ENCODE measurements around the gene RNF212B.
"Not testable (repeated sequence)": the region's sequence is repeated elsewhere in the genome, so short reads cannot be mapped to it uniquely, and the experiment has no call there.

Gene RNF212B, protein sequence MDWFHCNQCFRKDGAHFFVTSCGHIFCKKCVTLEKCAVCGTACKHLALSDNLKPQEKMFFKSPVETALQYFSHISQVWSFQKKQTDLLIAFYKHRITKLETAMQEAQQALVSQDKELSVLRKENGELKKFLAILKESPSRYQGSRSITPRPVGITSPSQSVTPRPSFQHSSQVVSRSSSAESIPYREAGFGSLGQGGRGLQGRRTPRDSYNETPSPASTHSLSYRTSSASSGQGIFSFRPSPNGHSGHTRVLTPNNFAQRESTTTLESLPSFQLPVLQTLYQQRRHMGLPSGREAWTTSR

DNA sequence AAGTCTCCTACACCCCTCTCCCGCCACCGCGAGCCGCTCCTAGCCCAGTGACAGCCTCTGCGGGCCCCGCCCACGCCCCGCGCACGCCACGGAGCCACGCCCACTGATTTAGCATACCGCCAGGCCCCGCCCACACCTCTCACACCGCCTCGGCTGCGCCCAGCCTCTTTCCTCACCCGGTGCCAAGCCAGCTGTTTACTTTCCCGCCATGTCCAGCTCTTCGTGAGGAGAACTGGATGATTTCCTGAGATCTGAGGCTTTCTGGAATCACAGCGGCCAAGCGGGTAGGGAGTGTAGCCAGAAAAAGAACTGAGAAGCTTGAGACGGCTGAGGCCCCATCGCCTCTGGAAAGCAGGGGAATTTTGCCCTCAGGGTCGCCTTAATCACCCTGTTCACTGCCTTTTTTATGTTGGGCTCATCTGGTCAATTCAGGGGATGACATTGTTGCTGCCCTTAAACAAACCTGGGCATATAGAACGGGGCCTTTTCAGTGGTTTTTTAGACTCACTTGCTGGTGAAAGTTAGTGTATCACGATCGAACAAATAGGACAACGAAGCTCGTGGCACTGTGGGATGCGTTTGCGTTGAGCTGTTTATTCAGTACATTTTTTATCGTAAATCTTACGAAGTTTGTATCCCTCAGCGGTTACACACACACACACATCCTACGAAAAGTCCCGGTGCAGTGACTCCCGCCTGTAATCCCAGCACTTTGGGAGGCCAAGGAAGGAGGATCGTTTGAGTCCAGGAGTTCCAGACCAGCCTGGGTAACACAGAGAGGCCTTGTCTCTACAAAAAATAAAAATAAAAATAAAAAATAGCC lies at the start of gene RNF212B:
Gene RNF212B, plus strand, starts transcription at position 165 of the 823 bp plus-strand sequence. CDS start 2,410 bp downstream, outside the sequence.
- DNase-seq, result peak; percentile 69 to 76

DNA sequence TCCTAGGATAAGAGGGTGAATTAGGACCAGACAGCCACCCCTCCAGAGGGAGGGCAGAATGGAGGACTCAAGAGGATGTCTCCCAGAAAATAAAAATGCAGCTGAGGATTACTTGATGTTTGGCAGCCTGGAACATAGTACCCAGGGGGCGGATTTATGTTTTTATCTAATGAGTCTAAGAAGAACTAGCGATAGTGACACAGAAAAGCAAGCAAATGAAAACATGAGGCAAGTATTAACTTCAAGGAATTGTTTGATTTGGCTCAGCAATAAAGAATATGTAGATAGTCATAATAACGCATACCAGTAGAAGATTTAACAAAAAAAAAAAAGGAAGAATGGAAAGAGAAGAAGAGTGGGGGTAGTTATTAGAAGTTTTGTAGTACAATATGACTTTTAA lies 44.3 kb upstream of the RNF212B start:
- DNase-seq, result no peak

DNA sequence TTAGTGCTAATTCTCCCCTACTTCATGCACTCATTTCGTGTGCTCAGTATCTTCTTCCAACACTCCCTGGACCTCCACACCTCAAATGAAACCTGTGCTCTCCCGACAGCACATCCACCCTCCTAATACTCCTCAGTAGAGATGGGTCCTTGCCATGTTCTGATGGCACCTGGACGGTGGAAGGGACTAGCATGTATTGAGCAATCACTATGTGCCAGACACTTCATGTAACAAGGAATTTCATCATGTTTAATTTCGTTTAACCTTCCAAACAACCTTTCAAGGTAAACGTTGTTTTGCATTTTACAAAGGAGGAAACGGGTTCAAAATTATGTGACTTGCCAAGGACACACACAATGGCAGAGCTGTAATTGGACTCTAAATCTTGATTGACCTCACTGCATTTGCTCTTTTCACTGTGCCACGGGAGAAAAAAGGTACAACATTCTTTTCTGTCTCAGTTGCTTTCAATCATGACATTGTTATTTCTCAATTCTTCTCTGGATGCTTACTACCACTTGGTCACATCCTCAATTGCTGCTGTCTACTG lies 42.1 kb upstream of the RNF212B start:
- no peak for DNase-seq

DNA sequence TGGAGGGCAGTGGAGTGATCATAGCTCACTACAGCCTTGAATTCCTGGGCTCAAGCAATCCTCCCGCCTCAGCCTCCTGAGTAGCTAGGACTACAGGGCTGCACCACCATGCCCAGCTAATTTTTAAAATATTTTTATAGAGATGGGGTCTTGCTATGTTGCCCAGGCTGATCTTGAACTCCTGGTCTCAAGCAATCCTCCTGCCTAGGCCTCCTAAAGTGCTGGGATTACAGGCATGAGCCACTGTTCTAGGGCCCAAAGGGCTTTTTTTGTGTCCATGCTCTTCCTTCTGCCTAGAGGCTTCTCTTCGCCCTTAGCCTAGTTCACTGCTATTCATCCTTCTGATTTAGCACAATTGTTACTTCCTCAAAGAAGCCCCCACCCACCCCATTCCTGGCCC lies 41.2 kb upstream of the RNF212B start:
- DNase-seq, result not testable (repeated sequence)

DNA sequence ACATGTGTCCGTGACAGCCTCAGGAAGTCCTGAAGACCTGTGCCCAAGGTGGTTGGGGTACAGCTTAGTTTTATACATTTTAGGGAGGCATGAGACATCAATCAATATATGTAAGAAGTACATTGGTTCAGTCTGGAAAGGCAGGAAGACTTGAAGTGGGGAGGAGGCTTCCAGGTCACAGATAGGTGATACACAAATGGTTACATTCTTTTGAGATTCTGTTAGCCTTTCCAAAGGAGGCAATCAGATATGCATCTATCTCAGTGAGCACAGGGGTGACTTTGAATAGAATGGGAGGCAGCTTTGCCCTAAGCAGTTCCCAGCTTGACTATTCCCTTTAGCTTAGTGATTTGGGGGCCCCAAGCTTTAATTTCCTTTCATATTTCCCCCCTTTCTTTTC lies 38.6 kb upstream of the RNF212B start:
- DNase-seq, result not testable (repeated sequence)

DNA sequence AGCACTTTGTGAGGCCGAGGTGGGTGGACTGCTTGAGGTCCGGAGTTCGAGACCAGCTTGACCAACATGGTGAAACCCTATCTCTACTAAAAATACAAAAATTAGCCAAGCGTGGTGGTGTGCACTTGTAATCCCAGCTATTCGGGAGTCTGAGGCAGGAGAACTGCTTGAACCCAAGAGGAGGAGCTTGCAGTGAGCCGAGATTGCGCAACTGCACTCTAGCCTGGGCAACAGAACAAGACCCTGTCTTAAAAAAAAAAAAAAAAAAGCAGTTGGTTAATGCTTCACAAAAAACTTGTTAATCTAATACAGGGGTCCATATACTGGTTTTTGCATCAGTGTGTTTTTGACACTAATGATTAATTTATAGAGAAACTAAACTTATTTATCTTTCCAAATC lies 35.7 kb upstream of the RNF212B start:
- DNase-seq, result no peak

DNA sequence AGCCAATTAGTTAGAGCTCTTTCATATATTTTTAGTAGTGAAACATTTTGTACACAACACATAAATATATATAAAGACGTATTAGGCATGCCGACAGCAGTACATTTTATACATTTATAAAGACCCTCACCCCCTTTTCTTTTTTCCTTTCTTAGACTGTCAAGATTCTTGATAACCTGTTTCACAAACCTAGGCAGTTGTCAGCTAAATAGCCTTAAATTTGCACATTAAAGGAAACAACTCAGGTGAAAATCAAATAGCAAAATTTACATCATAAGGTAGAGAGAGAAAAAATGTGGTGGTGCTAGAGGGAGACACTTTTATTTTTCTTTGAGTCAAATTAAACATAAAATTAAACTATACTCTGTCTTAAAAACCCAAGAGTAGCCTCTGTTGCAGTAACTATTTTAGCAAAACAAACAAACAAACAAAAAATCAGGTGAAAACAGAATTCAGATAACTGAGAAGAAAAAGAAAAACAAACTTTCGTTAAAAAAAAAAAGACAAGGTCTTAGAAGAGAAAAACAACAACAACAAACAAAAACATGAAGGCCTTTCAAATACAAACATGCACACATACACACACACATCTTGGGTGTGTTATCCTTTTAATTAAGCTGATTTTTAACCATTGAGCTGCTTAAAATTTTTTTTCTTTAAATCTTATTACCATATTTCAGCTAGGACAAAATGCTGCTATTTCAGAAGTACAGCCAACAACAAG lies 31.2 kb upstream of the RNF212B start:
- DNase-seq, result no peak

DNA sequence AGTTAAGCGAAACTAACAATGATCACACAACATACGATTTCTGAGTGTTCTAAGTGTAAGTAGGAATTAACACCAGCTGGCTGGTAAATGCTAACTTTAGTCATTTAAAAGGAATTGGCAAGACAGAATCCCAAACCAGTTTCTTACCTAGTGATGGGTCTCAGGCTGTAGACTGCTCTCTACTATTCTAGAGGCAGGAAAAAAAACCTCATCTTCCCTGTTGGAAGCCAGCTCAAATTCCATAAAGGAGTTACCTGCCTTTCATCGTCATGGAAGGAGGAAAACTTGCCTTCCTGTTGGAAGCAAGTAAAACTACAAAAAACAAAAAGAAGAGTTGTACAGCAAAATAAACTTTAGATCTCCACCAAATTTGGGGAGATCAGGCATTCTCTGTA lies 30.6 kb upstream of the RNF212B start:
- DNase-seq, result no peak

DNA sequence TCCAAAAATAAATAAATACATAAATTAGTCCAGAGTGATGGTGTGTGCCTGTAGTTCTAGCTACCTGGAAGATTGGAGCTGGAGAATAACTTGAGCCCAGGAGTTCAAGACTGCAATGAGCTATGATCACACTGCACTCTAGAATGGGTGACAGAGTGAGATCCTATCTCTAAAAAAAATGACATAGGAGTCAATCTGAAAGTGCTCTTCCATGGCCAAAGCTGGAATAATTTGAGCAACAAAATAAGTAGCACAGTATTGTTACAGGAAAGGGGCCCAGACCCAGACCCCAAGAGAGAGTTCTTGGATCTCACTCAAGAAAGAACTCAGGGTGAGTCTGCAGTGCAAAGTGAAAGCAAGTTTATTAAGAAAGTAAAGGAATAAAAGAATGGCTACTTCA lies 29.4 kb upstream of the RNF212B start:
- DNase-seq, result no peak

DNA sequence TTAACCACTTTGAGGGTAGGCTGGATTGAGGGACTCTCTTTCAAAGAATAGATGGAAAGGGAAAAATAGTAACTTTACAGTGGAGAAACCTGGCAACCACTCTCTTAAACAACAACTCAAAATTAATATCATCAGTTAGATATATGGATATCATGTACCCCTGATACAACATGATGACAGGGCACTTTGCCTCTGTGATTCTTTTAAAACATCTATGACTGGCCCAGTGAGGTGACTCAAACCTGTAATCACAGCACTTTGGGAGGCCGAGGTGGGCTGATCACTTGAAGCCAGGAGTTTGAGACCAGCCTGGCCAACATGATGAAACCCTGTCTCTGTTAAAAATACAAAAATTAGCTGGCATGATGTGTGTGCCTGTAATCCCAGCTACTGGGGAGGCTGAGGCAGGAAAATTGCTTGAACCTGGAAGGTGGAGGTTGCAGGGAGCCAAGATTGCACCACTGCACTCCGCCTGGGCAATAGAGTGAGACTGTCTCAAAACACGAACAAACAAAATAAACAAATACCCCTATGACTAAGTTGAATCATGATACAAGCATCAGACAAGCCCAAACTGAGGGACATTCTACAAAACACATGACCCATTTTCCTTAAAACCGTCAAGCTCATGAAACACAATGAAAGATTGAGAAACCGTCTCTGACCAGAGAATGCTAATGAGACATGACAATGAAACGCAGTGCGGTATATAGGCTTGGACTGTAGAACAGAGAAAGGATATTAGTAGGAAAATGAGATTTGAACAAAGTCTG lies 27.9 kb upstream of the RNF212B start:
- no peak for DNase-seq

DNA sequence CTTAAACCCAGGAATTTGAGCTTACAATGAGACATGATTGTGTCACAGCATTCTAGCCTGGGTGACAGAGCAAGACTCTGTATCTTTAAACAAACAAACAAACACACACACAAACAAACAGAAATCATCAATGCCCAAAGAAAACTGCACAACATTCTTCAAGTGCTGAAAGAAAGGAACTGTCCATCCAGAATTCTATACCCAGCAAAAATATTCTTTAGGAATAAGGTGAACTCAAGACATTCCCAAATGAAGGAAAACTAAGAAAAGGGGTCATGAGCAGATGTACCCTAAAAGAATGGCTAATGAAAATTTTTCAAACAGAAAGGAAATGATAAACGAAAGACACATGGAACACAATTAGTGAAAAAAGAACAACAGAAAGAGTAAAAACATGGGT lies 22.3 kb upstream of the RNF212B start:
- no peak for DNase-seq

DNA sequence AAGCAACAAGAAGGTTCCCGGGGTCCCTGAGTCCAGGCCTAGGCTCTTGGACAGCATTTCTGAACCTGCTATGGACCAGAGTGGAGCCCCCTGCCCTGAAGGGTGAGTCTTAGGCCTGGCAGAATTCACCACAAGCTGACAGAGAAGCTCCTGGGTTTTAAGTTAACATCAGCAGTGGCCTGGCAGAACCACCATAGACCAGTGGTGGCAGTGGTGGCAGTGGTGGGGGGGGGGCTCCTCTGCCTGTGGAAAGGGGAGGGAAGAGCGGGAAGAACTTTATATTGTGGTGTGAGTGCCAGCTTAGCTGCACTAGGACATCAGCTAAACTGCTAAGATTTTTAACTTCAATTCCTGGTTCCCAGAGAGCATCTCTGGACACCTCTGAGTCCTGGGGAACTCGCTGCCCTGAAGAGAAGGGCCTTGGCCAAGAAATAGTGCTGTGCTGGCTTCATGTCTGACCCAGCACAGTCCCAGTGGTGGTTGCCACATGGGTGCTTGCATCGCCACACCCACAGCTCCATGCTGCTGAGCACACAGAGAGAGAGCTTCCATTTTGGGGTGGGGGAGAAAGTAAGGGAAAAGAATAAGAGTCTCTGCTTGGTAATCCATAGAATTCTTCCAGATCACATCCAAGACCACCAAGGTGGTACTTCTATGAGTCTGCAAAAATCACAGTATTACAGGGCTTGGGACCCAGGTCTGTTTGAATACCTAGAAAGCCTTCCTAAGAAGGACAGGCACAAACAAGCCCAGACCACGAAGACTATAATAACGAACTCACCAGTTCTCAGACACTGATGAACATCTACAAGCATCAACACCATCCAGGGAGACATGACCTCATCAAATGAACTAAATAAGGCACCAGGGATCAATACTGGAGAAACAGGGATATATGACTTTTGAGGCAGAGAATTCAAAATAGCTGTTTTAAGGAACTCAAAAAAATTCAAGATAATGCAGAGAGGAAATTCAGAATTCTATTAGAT lies 20.4 kb upstream of the RNF212B start:
- DNase-seq, result no peak

DNA sequence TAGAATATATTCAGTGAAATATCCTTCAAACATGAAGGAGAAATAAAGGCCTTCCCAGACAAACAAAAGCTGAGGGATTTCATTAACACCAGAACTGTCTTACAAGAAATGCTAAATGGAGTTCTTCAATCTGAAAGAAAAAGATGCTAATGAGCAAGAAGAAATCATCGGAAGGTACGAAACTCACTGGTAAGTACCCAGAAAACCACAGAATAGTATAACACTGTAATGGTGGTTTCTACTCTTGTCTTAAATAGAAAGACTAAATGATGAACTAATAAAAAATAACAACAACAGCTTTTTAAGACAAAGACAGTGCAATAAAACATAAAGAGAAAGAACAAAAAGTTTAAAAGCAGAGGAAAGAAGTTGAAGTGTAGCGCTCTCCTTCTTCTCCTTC lies 18.7 kb upstream of the RNF212B start:
- DNase-seq, result no peak

DNA sequence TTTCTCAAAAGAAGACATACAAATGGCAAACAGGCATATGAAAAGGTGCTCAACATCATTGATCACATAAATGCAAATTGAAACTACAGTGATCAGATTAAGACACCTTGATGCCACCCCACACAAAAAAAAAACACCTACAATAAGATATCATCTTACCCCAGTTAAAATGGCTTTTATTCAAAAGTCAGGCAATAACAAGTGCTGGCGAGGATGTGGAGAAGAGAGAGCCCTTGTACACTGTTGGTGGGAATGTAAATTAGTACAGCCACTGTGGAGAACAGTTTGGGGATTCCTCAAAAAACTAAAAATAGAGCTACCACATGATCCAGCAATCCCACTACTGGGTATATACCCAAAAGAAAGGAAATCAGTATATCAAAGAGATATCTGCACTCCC lies 12.8 kb upstream of the RNF212B start:
- not testable (repeated sequence) for DNase-seq

DNA sequence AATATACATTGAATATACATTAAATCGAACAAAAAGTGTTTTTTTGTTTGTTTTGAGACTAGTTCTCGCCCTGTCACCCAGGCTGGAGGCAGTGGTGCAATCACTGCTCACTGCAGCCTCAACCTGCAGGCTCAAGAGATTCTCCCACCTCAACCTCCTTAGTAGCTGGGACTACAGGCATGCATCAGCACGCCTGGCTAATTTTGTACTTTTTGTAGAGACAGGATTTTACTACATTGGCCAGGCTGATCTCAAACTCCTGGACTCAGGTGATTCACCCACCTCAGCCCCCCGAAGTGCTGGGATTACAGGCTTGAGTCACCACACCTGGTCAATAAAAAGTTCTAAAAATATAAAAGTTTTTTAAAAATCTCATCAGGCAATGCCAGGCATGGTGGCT lies 10.2 kb upstream of the RNF212B start:
- no peak for DNase-seq

DNA sequence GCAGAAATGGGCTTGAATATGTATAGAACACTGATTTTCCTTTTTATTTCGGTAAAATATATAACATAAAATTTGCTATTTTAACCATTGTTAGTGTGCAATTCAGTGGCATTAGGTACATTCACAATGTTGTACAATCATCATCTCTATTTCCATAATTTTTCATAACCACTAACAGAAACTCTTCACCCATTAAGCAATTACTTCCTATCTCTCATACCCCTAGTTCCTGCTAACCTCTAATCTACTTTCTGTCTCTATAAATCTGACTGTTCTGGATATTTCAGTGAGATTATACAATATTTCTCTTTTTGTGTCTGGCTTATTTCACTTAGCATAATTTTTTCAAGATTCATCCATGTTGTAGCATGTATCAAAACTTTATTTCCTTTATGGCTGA lies 8.9 kb upstream of the RNF212B start:
- DNase-seq, result no peak

DNA sequence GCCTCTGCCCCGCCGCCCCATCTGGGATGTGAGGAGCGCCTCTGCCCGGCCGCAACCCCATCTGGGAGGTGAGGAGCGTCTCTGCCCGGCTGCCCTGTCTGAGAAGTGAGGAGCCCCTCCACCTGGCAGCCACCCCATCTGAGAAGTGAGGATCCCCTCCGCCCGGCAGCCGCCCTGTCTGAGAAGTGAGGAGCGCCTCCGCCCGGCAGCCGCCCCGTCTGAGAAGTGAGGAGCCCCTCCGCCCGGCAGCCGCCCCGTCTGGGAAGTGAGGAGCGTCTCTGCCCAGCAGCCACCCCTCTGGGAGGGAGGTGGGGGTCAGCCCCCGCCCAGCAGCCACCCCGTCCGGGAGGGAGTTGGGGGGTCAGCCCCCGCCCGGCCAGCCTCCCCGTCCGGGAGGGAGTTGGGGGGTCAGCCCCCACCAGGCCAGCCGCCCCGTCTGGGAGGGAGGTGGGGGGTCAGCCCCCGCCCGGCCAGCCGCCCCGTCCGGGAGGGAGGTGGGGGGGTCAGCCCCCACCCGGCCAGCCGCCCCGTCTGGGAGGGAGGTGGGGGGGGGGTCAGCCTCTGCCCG lies 5.4 kb upstream of the RNF212B start:
- not testable (repeated sequence) for DNase-seq

DNA sequence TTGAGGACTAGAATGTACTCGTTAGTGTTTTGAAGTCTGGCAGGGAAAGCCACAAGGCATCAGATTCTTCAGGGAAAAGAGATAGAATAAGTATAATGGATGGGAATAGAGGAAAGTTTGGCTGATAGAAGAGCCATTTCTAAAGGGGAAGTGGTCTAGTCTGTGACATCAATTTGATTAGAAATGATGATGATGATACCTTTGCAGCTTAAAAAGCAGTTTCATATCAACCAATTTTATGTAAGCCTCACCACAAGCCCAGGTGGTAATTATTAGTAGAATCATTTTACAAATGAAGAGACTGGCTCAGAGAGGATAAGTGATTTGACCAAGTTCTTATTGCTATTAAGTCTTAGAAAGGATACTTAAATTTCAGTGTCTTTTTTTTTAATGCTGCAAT lies 2.9 kb downstream of the RNF212B start:
- DNase-seq, result no peak

DNA sequence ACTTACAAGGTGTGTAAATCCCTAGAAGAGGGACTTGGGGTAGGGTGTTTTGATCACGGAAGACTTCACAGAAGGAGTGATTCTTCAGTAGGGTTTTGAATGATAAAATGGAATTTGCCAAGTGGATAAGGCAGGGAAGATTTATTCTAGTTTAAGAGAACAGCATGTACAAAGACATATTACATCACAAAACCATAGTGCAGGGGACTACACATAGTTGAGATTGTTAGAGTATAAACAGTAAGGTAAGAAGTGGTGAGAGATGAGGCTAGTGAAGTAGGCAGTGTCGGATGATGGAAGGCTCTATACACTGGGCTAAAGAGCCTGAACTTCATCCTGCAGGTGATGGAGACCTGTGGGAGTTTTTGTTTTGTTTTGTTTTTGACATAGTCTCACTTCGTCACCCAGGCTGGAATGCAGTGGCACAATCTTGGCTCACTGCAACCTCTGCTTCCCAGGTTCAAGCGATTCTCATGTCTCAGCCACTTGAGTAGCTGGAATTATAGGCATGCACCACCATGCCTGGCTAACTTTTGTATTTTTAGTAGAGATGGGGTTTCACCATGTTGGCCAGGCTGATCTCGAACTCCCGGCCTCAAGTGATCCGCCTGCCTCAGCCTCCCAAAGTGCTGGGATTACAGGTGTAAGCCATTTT lies 3.5 kb downstream of the RNF212B start:
- DNase-seq, result not testable (repeated sequence)

DNA sequence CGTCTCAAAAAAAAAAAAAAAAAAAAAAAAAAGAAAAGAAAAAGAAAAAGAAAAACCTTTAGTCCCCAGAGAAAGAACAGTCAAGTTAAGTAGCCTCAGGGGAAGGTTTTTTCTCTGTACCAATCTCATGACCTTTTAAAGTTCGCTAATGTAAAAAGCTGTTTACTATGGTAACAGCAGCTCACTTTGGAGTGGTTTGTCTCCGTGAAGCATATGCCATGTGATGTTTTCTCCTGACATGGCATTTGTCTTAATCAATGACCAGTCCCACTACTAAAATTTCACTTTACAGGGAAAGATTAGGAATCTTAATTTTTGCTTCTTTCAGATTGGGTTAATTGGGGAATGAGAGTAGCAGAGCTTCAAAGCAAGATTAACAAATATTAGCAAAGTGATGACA lies 4.3 kb downstream of the RNF212B start:
- DNase-seq, result no peak
